IPS-15b (cell line): Measurements from ENCODE around the gene GABRA1.

ENCODE experiments used
- H3K27me3 ChIP-seq: one replicate; pipeline ENCODE4 v1.6.1; 2013; ENCODE audit warnings: low read length; ENCODE audit not compliant: control insufficient read depth, insufficient read depth
- H3K36me3 ChIP-seq: one replicate; pipeline ENCODE4 v1.6.1; 2013; ENCODE audit warnings: low read length; ENCODE audit not compliant: control insufficient read depth, insufficient read depth
- H3K4me1 ChIP-seq: one replicate; pipeline ENCODE4 v1.6.1; 2013; ENCODE audit warnings: mild to moderate bottlenecking, low read length; ENCODE audit not compliant: control insufficient read depth, insufficient read depth
- H3K4me3 ChIP-seq: one replicate; pipeline ENCODE4 v1.5.1; 2013; ENCODE audit warnings: low read depth, low read length
- H3K9ac ChIP-seq: one replicate; pipeline ENCODE4 v1.6.1; 2013; ENCODE audit warnings: low read depth, mild to moderate bottlenecking, low read length
- H3K9me3 ChIP-seq: one replicate; pipeline ENCODE4 v1.6.1; 2013; ENCODE audit warnings: mild to moderate bottlenecking, low read length; ENCODE audit not compliant: control insufficient read depth, insufficient read depth

GABRA1 gene

DNA sequence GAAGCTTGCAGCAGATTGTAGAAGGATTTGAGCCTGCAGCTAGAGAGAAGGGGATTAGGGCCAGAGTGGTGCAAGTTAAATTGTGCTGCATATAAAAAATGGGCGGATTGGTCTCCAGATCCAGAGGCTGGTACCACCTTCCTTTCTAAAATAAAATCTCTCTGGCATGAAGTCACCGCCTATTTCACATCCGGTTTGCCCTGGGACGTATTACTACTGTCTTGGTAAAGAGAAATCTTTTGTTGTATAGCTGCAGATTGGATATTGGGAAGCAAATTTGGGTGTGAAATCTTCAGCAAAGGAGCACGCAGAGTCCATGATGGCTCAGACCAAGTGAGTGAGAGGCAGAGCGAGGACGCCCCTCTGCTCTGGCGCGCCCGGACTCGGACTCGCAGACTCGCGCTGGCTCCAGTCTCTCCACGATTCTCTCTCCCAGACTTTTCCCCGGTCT is at the start of gene GABRA1:
Gene GABRA1, plus strand, starts transcription at position 180 of the 451 bp plus-strand sequence. CDS start 2,691 bp downstream, outside the sequence.
- Histone ChIP-seq H3K4me3 (peak within 1 kb of the TSS; percentile 71), H3K9ac (no peak within 1 kb of the TSS)

DNA sequence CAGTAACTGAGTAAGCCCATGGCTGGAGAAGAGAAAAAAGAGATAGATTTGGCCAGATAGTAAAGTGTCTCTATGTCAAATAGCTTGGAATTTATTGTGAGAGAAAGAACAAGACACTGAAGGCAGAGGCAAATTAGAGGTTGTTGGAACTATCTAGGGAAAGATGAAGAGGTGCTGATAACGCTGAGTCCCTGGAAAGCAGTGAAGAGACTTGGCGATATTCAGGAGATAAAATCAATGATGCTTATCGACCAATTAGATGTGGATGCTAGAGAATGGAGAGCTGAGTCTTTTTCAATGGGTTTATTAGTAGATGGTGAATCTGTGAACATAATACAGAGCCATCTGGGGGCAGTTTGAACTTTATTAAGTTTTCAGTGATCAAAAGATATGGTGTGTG is 48.6 kb upstream of the GABRA1 start:
- no peak overlapping the region for H3K9ac ChIP-seq
- H3K4me1 ChIP-seq: no peaks in the 10 kb centered on the region
- no peaks in the 10 kb centered on the region for H3K9me3 ChIP-seq
- H3K4me3 ChIP-seq: no peak overlapping the region
- no peaks in the 10 kb centered on the region for H3K36me3 ChIP-seq
- H3K27me3 ChIP-seq: no peaks in the 10 kb centered on the region

More for the DNA sequence above, at the start of gene GABRA1:
- Histone ChIP-seq H3K4me1 (no peaks in the 10 kb centered on the region), H3K9me3 (no peaks in the 10 kb centered on the region), H3K36me3 (no peaks in the 10 kb centered on the region), H3K27me3 (peaks cover 25% of the 10 kb centered on the region)

DNA sequence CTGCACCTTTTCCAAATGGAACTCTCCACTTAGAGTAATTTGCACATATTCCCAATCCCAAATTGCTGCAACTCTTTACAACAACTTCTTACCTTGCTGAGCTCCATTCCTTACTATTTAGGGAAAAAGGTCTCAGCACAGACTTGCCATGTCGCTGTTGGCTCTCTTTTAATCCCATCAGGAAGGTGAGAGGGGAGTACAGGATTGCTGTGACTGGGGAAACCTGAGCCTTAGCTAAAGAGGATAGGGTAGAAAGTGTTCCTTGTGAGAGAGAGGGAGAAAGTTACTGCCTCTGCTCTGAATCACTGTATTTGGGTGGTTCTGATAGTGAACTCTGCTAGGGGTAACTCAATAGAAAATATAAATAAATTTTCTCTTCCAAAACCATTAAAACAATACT is 43.7 kb upstream of the GABRA1 start:
- no peak overlapping the region for H3K4me3 ChIP-seq
- H3K27me3 ChIP-seq: no peaks in the 10 kb centered on the region
- H3K36me3 ChIP-seq: no peaks in the 10 kb centered on the region
- H3K9me3 ChIP-seq: no peaks in the 10 kb centered on the region
- H3K4me1 ChIP-seq: no peaks in the 10 kb centered on the region
- H3K9ac ChIP-seq: no peak overlapping the region

DNA sequence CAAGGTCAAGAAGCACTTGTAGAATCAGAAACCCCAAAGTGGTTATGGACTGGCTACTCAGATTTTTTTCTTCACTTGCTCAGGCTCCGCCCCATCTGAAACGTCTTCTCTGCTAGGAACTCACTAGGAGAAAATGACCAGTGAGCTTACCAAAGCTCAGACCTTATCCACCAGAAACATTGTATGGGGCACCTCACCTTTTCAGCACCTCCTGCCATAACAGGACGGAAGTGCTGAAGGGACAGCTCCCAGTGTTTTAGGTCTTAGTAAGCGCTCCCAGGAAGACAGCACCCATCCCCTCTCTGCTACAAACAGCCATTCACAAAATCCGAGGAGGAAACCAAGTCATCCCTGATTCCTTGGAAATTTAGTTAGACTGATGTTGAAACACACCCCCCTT is 1.2 kb upstream of the GABRA1 start:
- Histone ChIP-seq H3K27me3 (peaks cover 25% of the 10 kb centered on the region), H3K4me3 (peak overlapping the region; percentile 71), H3K4me1 (no peaks in the 10 kb centered on the region), H3K36me3 (no peaks in the 10 kb centered on the region), H3K9me3 (no peaks in the 10 kb centered on the region), H3K9ac (no peak overlapping the region)

DNA sequence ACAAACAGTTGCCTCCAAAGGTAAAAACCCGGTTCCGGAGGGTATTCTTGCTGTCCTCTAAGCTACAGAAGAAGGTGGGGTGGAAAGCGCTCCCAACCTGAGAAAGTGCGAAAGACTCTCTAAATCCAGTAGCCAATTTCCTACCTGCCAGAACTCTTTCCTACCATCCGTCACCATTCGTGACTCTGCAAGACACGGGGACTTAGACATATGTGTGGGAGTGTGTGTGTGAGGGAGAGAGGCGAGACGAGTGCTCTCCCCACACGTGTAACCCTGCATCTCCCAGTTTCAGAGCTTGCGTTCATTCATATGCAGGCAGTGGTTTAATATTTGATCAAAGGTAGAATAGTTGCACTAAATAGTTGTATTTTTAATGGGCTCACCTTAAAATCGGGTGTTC is 473 bp upstream of the GABRA1 start:
- no peaks in the 10 kb centered on the region for H3K4me1 ChIP-seq
- H3K4me3 ChIP-seq: peak overlapping the region; percentile 71
- no peaks in the 10 kb centered on the region for H3K36me3 ChIP-seq
- peaks cover 25% of the 10 kb centered on the region for H3K27me3 ChIP-seq
- H3K9me3 ChIP-seq: no peaks in the 10 kb centered on the region
- no peak overlapping the region for H3K9ac ChIP-seq

DNA sequence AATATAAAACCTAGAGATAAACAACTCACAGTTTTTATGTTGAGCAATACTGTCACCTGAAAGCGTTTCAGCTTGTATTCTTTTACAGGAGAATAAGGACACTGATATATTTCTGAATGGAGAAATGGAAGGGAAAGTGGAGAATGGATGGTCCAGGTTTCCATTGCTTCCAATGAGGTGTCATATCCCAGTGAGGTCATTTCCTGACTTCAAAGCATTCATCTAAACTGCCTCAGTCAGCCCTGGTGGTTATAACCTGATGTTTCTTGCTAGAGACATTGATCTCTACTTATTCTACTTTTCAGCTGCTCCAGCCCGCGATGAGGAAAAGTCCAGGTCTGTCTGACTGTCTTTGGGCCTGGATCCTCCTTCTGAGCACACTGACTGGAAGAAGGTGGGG is 2.6 kb downstream of the GABRA1 start:
- H3K4me3 ChIP-seq: no peak overlapping the region
- H3K9ac ChIP-seq: no peak overlapping the region
- H3K36me3 ChIP-seq: no peaks in the 10 kb centered on the region
- no peaks in the 10 kb centered on the region for H3K9me3 ChIP-seq
- peaks cover 25% of the 10 kb centered on the region for H3K27me3 ChIP-seq
- no peaks in the 10 kb centered on the region for H3K4me1 ChIP-seq

DNA sequence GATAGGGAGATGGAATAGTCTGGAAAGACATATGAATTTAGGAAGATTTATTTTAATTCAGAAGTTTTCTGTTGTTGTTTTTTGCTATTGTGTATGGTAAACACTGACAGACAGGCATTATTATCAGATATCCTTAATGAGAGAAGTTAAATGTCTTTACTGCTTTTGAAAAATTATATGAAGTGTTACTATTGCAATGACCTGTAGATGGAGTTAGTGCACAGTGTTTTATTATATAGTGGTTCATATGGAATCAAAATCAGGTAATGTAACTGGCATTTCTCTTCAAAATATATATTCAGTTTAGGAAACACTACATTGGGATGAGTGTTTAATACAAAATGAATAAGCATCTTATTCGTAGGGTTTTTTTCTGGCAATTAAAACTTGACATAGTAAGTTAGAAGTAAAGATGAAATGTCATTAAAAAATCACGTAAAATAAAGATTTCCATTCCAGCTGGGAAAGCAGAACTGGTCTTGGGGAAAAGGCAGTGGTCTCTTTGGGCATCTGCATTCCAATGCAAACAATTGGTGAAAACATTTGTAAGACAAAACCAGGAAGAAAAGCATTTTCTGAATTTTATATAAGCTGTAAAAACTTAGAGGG is 3.9 kb downstream of the GABRA1 start:
- Histone ChIP-seq H3K9me3 (no peaks in the 10 kb centered on the region), H3K36me3 (no peaks in the 10 kb centered on the region), H3K4me3 (no peak overlapping the region), H3K27me3 (peaks cover 25% of the 10 kb centered on the region), H3K9ac (no peak overlapping the region), H3K4me1 (no peaks in the 10 kb centered on the region)

DNA sequence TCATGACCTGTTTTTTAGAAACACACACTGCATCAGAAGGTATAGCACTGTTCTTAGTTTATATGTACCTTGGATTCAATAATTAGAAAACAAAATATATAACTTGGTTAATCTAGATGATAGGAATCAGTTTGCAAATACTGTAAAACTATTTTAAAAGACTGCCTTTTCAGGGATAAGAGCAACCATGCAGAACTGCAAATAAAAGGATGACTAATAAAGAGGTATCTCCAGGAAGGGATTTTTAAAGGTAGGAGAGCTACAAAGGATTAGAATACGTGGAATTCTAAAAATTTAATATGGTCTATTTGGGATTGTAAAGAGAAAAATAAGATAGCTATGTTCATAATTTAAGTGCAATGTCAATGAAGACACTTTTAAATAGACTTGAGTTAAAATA is 9.4 kb downstream of the GABRA1 start:
- no peak overlapping the region for H3K4me3 ChIP-seq
- no peak overlapping the region for H3K9ac ChIP-seq
- no peaks in the 10 kb centered on the region for H3K27me3 ChIP-seq
- no peaks in the 10 kb centered on the region for H3K36me3 ChIP-seq
- no peaks in the 10 kb centered on the region for H3K4me1 ChIP-seq
- no peaks in the 10 kb centered on the region for H3K9me3 ChIP-seq

DNA sequence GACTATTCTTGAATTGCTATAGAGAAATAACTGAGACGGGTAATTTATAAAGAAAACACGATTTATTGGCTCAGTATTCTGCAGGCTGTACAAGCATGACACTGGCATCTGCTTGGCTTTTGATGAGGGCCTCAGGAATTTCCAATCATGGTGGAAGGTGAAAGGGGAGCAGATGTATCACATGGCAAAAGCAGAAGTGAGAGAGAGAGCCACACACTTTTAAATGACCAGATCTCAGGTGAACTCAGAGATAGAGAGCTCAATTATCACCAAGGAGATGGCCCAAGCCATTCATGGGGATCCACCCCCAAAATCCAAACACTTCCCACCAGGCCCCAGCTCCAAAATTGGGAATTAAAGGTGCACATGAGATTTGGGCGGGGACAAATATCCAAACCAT is 15.3 kb downstream of the GABRA1 start:
- Histone ChIP-seq H3K4me1 (no peaks in the 10 kb centered on the region), H3K27me3 (no peaks in the 10 kb centered on the region), H3K9ac (no peak overlapping the region), H3K9me3 (no peaks in the 10 kb centered on the region), H3K36me3 (no peaks in the 10 kb centered on the region), H3K4me3 (no peak overlapping the region)

DNA sequence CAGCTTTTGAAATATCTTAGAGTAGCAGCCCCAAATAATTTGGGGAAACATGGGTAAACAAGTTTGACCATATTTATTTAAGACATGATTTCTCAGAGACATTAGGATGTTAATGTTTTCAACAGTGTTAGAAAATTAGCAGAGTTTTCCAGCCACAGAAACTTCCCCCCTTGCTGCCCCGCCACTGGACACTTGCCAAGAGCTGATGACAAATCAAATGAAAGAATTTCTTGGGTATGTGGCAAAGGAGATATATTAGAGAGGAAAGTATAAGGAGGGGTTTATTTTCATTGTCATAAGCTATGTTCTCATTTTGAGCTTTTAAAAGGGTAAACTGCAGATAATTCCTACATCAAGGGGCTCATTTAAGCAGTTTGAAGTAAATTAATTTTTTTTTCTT is 15.9 kb downstream of the GABRA1 start:
- Histone ChIP-seq H3K36me3 (no peaks in the 10 kb centered on the region), H3K4me1 (no peaks in the 10 kb centered on the region), H3K9ac (no peak overlapping the region), H3K4me3 (no peak overlapping the region), H3K9me3 (no peaks in the 10 kb centered on the region), H3K27me3 (no peaks in the 10 kb centered on the region)

DNA sequence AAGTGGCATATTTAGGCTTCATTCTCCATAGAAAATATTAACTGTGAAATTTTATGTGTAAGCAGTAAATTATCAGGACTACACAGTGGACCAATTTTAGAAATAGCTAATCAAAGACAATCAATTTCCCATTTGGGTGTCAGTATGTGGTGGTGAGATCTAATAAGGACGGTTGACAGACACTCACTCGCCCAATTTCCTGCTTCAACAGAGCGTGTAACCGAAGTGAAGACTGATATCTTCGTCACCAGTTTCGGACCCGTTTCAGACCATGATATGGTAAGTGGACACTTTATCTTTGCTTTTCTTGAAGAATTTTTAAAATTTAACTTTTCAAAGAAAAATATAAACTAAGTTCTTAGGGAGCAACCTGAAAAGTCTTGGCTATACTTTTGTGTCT is 17.6 kb downstream of the GABRA1 start:
- H3K4me1 ChIP-seq: no peaks in the 10 kb centered on the region
- no peak overlapping the region for H3K9ac ChIP-seq
- no peak overlapping the region for H3K4me3 ChIP-seq
- H3K27me3 ChIP-seq: no peaks in the 10 kb centered on the region
- no peaks in the 10 kb centered on the region for H3K36me3 ChIP-seq
- no peaks in the 10 kb centered on the region for H3K9me3 ChIP-seq

DNA sequence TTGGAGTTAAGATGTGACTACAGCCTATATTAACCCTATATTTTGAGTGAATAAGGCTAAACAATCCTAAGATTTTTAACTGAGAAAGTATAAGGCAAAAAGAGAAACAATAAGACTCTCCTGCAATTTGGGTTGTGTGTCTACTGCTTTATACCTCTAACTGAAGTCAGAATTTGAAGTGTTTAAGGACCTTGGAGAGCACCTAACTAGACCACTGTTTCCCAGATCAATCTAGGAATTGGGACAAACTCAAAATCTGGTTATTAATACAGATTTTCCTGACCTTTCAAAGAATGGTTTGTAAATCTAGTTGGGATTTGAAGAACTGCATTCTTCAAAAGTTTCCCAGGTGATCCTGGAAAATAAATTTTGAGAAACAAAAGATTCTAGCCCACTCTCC is 42.1 kb downstream of the GABRA1 start:
- Histone ChIP-seq H3K4me3 (no peak overlapping the region), H3K9me3 (no peaks in the 10 kb centered on the region)

More for the DNA sequence above, 42.1 kb downstream of the GABRA1 start:
- Histone ChIP-seq H3K27me3 (no peaks in the 10 kb centered on the region), H3K9ac (no peak overlapping the region), H3K4me1 (peaks cover 3% of the 10 kb centered on the region), H3K36me3 (no peaks in the 10 kb centered on the region)
